ENCODE measurements around the gene RHEBL1.
"Not testable (repeated sequence)": the region's sequence is repeated elsewhere in the genome, so short reads cannot be mapped to it uniquely, and the experiment has no call there.

GRCh38 chr12:49061916-49062315 lies 7.9 kb downstream of the RHEBL1 start:
- TF ChIP-seq, protein P1, sequence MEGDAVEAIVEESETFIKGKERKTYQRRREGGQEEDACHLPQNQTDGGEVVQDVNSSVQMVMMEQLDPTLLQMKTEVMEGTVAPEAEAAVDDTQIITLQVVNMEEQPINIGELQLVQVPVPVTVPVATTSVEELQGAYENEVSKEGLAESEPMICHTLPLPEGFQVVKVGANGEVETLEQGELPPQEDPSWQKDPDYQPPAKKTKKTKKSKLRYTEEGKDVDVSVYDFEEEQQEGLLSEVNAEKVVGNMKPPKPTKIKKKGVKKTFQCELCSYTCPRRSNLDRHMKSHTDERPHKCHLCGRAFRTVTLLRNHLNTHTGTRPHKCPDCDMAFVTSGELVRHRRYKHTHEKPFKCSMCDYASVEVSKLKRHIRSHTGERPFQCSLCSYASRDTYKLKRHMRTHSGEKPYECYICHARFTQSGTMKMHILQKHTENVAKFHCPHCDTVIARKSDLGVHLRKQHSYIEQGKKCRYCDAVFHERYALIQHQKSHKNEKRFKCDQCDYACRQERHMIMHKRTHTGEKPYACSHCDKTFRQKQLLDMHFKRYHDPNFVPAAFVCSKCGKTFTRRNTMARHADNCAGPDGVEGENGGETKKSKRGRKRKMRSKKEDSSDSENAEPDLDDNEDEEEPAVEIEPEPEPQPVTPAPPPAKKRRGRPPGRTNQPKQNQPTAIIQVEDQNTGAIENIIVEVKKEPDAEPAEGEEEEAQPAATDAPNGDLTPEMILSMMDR (IDR thresholded peaks at IDR 0.05 in 4 of 5, conservative IDR thresholded peaks at IDR 0.05 in 1 of 5): not testable (repeated sequence)
- TF ChIP-seq POLR2A (IDR thresholded peaks at IDR 0.05): not testable (repeated sequence)

Measured in gastrocnemius medialis (tissue), 4 donors.